RPMI8226 (cell line): ENCODE measurements around the gene GCKR.

Source experiments
- DNase-seq: peaks from one replicate; pipeline ENCODE4 v3.0.0-alpha.2; 2015

GCKR gene

GRCh38 chr2:27496357-27497287, at the start of gene GCKR:
Gene GCKR (plus strand): TSS chr2:27496839. CDS start chr2:27496905, 66 bp downstream.
- DNase-seq: no peak

GRCh38 chr2:27448381-27448780, 48.3 kb upstream of the GCKR start:
- DNase-seq: no peak

- no peak for DNase-seq
Observed at GRCh38 chr2:27451095-27451494, 45.5 kb upstream of the GCKR start.

GRCh38 chr2:27453968-27454367, 42.7 kb upstream of the GCKR start:
- no peak for DNase-seq

- peak; percentile 61 for DNase-seq
Observed at GRCh38 chr2:27461118-27461517, 35.5 kb upstream of the GCKR start.

- DNase-seq: no peak
Observed at GRCh38 chr2:27464443-27464842, 32.2 kb upstream of the GCKR start.

GRCh38 chr2:27471961-27472360, 24.7 kb upstream of the GCKR start:
- no peak for DNase-seq

GRCh38 chr2:27485496-27485895, 11.1 kb upstream of the GCKR start:
- DNase-seq: no peak

- peak; percentile 11 for DNase-seq
Observed at GRCh38 chr2:27489118-27489497, 7.5 kb upstream of the GCKR start.

- DNase-seq: peak; percentile 100
Observed at GRCh38 chr2:27489498-27490397, 6.9 kb upstream of the GCKR start, which contains the start of gene IFT172. Gene IFT172 (minus strand): TSS chr2:27489743. CDS start chr2:27489653, 90 bp downstream.

GRCh38 chr2:27492557-27492956, 4.1 kb upstream of the GCKR start:
- DNase-seq: no peak

GRCh38 chr2:27493948-27494283, 2.7 kb upstream of the GCKR start:
- no peak for DNase-seq

- no peak for DNase-seq
Observed at GRCh38 chr2:27494284-27494943, 2.2 kb upstream of the GCKR start.

- no peak for DNase-seq
Observed at GRCh38 chr2:27494944-27495554, 1.6 kb upstream of the GCKR start, which contains the start of gene FNDC4. Gene FNDC4 (minus strand): TSS chr2:27495200. CDS start chr2:27494679, 521 bp downstream.

- no peak for DNase-seq
Observed at GRCh38 chr2:27495840-27496356, 741 bp upstream of the GCKR start.

GRCh38 chr2:27497288-27497627, 619 bp downstream of the GCKR start:
- DNase-seq: no peak

- DNase-seq: no peak
Observed at GRCh38 chr2:27498975-27499374, 2.3 kb downstream of the GCKR start.

GRCh38 chr2:27501042-27501441, 4.4 kb downstream of the GCKR start:
- peak; percentile 58 for DNase-seq

- no peak for DNase-seq
Observed at GRCh38 chr2:27502142-27502541, 5.5 kb downstream of the GCKR start.

GRCh38 chr2:27506587-27506986, 9.9 kb downstream of the GCKR start:
- DNase-seq: no peak

GRCh38 chr2:27507293-27507692, 10.7 kb downstream of the GCKR start:
- DNase-seq: no peak

GRCh38 chr2:27509326-27509725, 12.7 kb downstream of the GCKR start:
- peak; percentile 50 for DNase-seq
